Endothelial cell of umbilical vein (primary cell): ENCODE data around the gene INTS6. TPM values are rescaled to one million over a fixed set of nuclear protein-coding genes. Genes with fewer than 3 reads are reported as not detected.

Experiments
- Bru-seq: library from RNA; stranded (reverse); fragments of 400-500 nt; gene quantifications from one replicate; lab custom pipeline; 2021; lab: Mats Ljungman, UMichigan
- BruChase-seq, 2 experiments: library from RNA; stranded (reverse); fragments of 400-500 nt; gene quantifications; one replicate each; lab custom pipeline; 2021; lab: Mats Ljungman, UMichigan
- BruUV-seq: library from RNA; stranded (reverse); fragments of 400-500 nt; replicated peaks from 2 replicates; lab custom pipeline; 2021; lab: Mats Ljungman, UMichigan
- CTCF ChIA-PET: fragments of 300-600, 350-600 bp; sonication (Branson Sonifier 250); formaldehyde crosslinking; loops from one replicate; lab custom pipeline; 2021; ENCODE audit warnings: antibody characterized with exemption, inconsistent platforms; lab: Charles Lee
- POLR2A ChIA-PET: fragments of 300-600, 350-600 bp; sonication (Branson Sonifier 250); formaldehyde crosslinking; loops from one replicate; lab custom pipeline; 2021; ENCODE audit warnings: antibody characterized with exemption, inconsistent platforms; lab: Charles Lee
- DNase-seq: peaks from one replicate; pipeline ENCODE4 v3.0.0-alpha.2; 2011; ENCODE audit warnings: low read depth, low spot score
- FAIRE-seq: peaks from 2 replicates; lab custom pipeline; 2011; peaks lifted over from hg19 to GRCh38; lab: Jason Lieb, UNC
- H2AFZ ChIP-seq: 2 replicates; pipeline ENCODE4 v1.6.0; 2012; ENCODE audit warnings: low read depth, low read length, control low read depth, inconsistent platforms
- H3K27ac ChIP-seq: 2 replicates; pipeline ENCODE4 v1.5.1; 2011; ENCODE audit warnings: low read depth, mild to moderate bottlenecking, control low read depth, low read length, moderate library complexity; ENCODE audit not compliant: insufficient read depth
- H3K27me3 ChIP-seq, 2 experiments: 2 replicates each; pipeline versions ENCODE4 v1.6.0 to v1.6.1; 2011; ENCODE audit warnings: low read length in 2 of 2, mixed read lengths in 1 of 2; ENCODE audit not compliant: control insufficient read depth in 2 of 2, insufficient read depth in 2 of 2
- H3K36me3 ChIP-seq, 2 experiments: 2 replicates in 1 of 2; 3 replicates in 1 of 2; pipeline ENCODE4 v1.5.1; 2011; ENCODE audit warnings: low read length in 2 of 2, mild to moderate bottlenecking in 1 of 2, moderate library complexity in 1 of 2; ENCODE audit not compliant: control insufficient read depth in 2 of 2, insufficient read depth in 2 of 2; ENCODE audit errors: extremely low read depth in 1 of 2
- H3K4me1 ChIP-seq: 3 replicates; pipeline ENCODE4 v1.5.1; 2011; ENCODE audit warnings: mild to moderate bottlenecking, low read length; ENCODE audit not compliant: control insufficient read depth, insufficient read depth; ENCODE audit errors: extremely low read depth
- H3K4me2 ChIP-seq: 2 replicates; pipeline ENCODE4 v1.6.1; 2011; ENCODE audit warnings: low read length, control low read depth, mixed read lengths; ENCODE audit not compliant: insufficient read depth
- H3K4me3 ChIP-seq, 3 experiments: fragments of 200-600 bp in 1 of 3; sonication (generic), shearing (Covaris generic) in 1 of 3; replicated peaks in 1 of 3; 2 replicates each; pipeline ENCODE4 v1.5.1; 2011 to 2016; ENCODE audit warnings: control low read depth in 3 of 3, low read length in 3 of 3, mild to moderate bottlenecking in 2 of 3, inconsistent platforms in 1 of 3, low read depth in 1 of 3, moderate library complexity in 1 of 3; ENCODE audit not compliant: insufficient read depth in 1 of 3
- H3K79me2 ChIP-seq: 2 replicates; pipeline ENCODE4 v1.6.0; 2012; ENCODE audit warnings: low read length, inconsistent platforms; ENCODE audit not compliant: control insufficient read depth, insufficient read depth
- H3K9ac ChIP-seq: replicated peaks from 2 replicates; pipeline ENCODE3; 2011; ENCODE audit warnings: low read length, control low read depth; ENCODE audit not compliant: insufficient read depth; ENCODE audit errors: extremely low read depth
- H3K9me1 ChIP-seq: replicated peaks from 3 replicates; pipeline ENCODE4 v1.6.0; 2011; ENCODE audit warnings: mild to moderate bottlenecking, low read length; ENCODE audit not compliant: control insufficient read depth, insufficient read depth; ENCODE audit errors: extremely low read depth
- H3K9me3 ChIP-seq: replicated peaks from 2 replicates; pipeline ENCODE4 v1.5.1; 2012; ENCODE audit warnings: low read length, inconsistent platforms; ENCODE audit not compliant: control insufficient read depth, insufficient read depth
- H4K20me1 ChIP-seq: replicated peaks from 2 replicates; pipeline ENCODE3; 2011; ENCODE audit warnings: mild to moderate bottlenecking, low read length; ENCODE audit not compliant: control insufficient read depth, insufficient read depth; ENCODE audit errors: extremely low read depth
- GATA2 ChIP-seq: IDR thresholded peaks from 2 replicates; pipeline ENCODE4 v1.7.0; 2011; ENCODE audit warnings: low read depth, mild to moderate bottlenecking, moderate library complexity, mixed read lengths, low read length; ENCODE audit not compliant: insufficient read length, insufficient read depth
- POLR2A ChIP-seq: IDR thresholded peaks from 2 replicates; pipeline ENCODE4 v1.6.1; 2012; ENCODE audit warnings: low read depth, mild to moderate bottlenecking, control low read depth, low read length
- POLR2AphosphoS5 ChIP-seq: IDR thresholded peaks from 2 replicates; pipeline ENCODE4 v1.6.1; 2012; ENCODE audit warnings: low read depth, mild to moderate bottlenecking, control low read depth, low read length, moderate library complexity; ENCODE audit not compliant: insufficient read depth
- dilution Hi-C: fragments of 300-500 bp; cut with MboI; formaldehyde crosslinking; loops from one replicate; pipeline ENCODE4 v1.15.0; 2019; ENCODE audit warnings: low sequenced_read_pairs; ENCODE audit not compliant: extremely low pct_ligation_motif_present
- intact Hi-C: fragments of 100-400 bp; cut with micrococcal nuclease; formaldehyde crosslinking; loops from one replicate; pipeline ENCODE4 v1.10.0; 2022
- long read RNA-seq: library from polyadenylated mRNA; stranded (forward); transcript quantifications from one replicate; pipeline ENCODE4 v2.0.0, GENCODE V29; 2021
- polyA minus RNA-seq, 3 experiments: library from RNA; depleted of rRNA, polyadenylated mRNA; stranded (reverse); fragments of >200 nt; gene quantifications; 1 replicate in 1 of 3; 2 replicates in 2 of 3; pipeline ENCODE4 v1.2.3, GENCODE V29; 2011
- polyA plus RNA-seq, 4 experiments: library from polyadenylated mRNA; depleted of rRNA in 3 of 4; stranded (reverse) in 3 of 4; unstranded in 1 of 4; fragments of >200 nt; gene quantifications; 2 replicates each; pipeline versions ENCODE4 v1.2.1 to v1.2.3, GENCODE V29; 2011 to 2012; ENCODE audit warnings: missing spikeins in 1 of 4
- total RNA-seq: library from RNA; stranded (reverse); gene quantifications from 2 replicates; pipeline ENCODE4 v1.2.3, GENCODE V29; 2021
- TF ChIP-seq, protein P1 (sequence below): IDR thresholded peaks from 2 replicates; pipeline ENCODE4 v1.6.1; 2011; ENCODE audit not compliant: insufficient read depth, insufficient read length

Gene INTS6, protein sequence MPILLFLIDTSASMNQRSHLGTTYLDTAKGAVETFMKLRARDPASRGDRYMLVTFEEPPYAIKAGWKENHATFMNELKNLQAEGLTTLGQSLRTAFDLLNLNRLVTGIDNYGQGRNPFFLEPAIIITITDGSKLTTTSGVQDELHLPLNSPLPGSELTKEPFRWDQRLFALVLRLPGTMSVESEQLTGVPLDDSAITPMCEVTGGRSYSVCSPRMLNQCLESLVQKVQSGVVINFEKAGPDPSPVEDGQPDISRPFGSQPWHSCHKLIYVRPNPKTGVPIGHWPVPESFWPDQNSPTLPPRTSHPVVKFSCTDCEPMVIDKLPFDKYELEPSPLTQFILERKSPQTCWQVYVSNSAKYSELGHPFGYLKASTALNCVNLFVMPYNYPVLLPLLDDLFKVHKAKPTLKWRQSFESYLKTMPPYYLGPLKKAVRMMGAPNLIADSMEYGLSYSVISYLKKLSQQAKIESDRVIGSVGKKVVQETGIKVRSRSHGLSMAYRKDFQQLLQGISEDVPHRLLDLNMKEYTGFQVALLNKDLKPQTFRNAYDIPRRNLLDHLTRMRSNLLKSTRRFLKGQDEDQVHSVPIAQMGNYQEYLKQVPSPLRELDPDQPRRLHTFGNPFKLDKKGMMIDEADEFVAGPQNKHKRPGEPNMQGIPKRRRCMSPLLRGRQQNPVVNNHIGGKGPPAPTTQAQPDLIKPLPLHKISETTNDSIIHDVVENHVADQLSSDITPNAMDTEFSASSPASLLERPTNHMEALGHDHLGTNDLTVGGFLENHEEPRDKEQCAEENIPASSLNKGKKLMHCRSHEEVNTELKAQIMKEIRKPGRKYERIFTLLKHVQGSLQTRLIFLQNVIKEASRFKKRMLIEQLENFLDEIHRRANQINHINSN
- total RNA-seq (38.2 and 45.4 TPM in 2 replicates), polyA plus RNA-seq (7.9 and 9.5 TPM in 2 replicates), polyA minus RNA-seq (41.4 and 69.8 TPM in 2 replicates), Bru-seq, nascent RNA (percentile 89 among the genes with signal in this experiment), BruChase-seq, experiment 1, labeled RNA remaining after a 6-hour chase (percentile 76 among the genes with signal in this experiment), BruChase-seq, experiment 2, labeled RNA remaining after a 2-hour chase (percentile 87 among the genes with signal in this experiment)
- 14.4 and 14.7 TPM in 2 replicates for polyA plus RNA-seq (2011; cell fraction: cytosol; rRNA removed)
- polyA plus RNA-seq (2011; cell fraction: nucleus; rRNA removed), result 35.7 and 56.8 TPM in 2 replicates
- 20.9 and 22.3 TPM in 2 replicates for polyA plus RNA-seq (2012)
- polyA minus RNA-seq (2011; cell fraction: cytosol; rRNA and poly(A)+ RNA removed), result 41.7 TPM
- 82.1 and 130 TPM in 2 replicates for polyA minus RNA-seq (2011; cell fraction: nucleus; rRNA and poly(A)+ RNA removed)
- long read RNA-seq, full-length matches to known transcripts, result 43 of 65 reads
- long read RNA-seq, partial matches to known transcripts, result 8 of 65 reads
- long read RNA-seq, other reads (novel, unspliced or antisense), result 14 of 65 reads

DNA sequence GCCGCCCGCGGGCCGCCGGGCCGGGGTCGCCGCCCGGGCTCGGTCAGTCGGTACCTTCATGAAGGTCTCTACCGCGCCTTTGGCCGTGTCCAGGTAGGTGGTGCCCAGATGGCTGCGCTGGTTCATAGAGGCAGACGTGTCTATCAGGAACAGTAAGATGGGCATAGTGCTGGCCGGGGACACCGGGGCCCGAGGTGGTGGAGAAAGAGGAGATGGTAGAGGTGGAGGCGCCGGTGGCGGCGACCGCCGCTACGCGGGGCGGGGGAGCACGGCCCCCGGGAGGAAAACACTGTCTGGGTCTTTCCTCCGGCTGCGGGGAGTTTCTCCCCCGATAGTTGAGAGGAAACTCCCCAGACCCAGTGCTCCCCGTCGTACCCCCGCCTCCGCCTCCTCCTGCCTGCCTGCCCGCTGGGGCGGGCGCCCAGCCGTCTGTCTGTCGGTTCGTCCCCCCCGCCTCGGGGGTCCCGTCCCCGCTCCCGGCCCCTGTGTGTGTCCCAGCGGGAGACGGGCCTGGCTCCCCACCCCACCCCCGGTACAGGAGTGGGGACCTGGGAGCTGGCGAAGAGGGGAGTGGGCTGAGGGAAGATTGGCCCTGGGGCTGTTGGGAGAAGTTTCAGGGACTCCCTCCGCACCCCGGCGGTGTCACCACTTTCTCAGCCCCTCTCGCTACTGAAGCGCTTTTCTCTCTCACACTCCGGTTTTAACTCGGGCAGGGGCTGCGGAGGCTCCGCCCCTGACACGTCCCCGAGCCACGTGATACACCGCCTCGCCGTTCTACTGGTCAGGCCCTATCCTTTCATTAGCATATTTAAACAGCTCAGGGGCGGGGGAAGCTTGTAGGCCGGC, at the start of gene INTS6:
TSS of gene INTS6 (minus strand) at position 676 of the 846 bp plus-strand sequence. CDS start at position 165, 511 bp downstream.
- ChIA-PET CTCF (interaction anchor here (0.5 to 1.6 kb wide), 5 partner anchors 274 to 1792 kb away, joined by 3 read pairs; no protein-coding TSS in a partner anchor), POLR2A (interaction anchor here (0.6 to 1.5 kb wide), 49 partner anchors 10 to 1200 kb away, joined by 3 to 27 read pairs (median 4); partner anchors contain the start of genes NEK3, SUGT1 and WDFY2)
- Histone ChIP-seq H3K27me3 (no peaks in the 10 kb centered on the region), H2AFZ (peak within 1 kb of the TSS; percentile 87), H3K4me3 (peak within 1 kb of the TSS; percentile 79 to 99 (median 91)), H3K9me3 (no peaks in the 10 kb centered on the region), H3K36me3 (peaks cover 3 to 17% of the 10 kb centered on the region in 2 experiments), H3K79me2 (peaks cover 23% of the 10 kb centered on the region), H3K9ac (peak within 1 kb of the TSS; percentile 84), H3K27ac (peak within 1 kb of the TSS; percentile 93), H4K20me1 (no peaks in the 10 kb centered on the region), H3K4me1 (peaks cover 20% of the 10 kb centered on the region), H3K4me2 (peak within 1 kb of the TSS; percentile 78), H3K9me1 (no peaks in the 10 kb centered on the region)
- intact Hi-C loops (loop anchor here (1.0 to 10.0 kb wide), 8 partner anchors 132 to 752 kb away; partner anchors contain the start of genes ALG11, FAM124A, NEK5 and WDFY2), dilution Hi-C loops (no loop called here)
- FAIRE-seq (peak; percentile 93), DNase-seq (peak; percentile 99)
- BruUV-seq, result TSS peak; percentile 1
- TF ChIP-seq POLR2A, result peak; percentile 99
- TF ChIP-seq POLR2AphosphoS5, result peak; percentile 99
- no peak for TF ChIP-seq GATA2
- TF ChIP-seq, protein P1, sequence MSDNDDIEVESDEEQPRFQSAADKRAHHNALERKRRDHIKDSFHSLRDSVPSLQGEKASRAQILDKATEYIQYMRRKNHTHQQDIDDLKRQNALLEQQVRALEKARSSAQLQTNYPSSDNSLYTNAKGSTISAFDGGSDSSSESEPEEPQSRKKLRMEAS, result peak; percentile 95
